Spleen (tissue), 11 donors: Measurements from ENCODE around the gene TSSK3. TPM values are rescaled to one million over a fixed set of nuclear protein-coding genes. Genes with fewer than 3 reads are reported as not detected.

Source experiments
- DNase-seq: peaks from one replicate; pipeline ENCODE4 v3.0.0-alpha.2; 2020
- H3K27ac ChIP-seq, 8 donors: fragments of 200-600 bp; sonication (generic) in 7 of 8; 1 replicate in 4 of 8; 2 replicates in 4 of 8; pipeline versions ENCODE4 v1.5.0 to v1.8.0; 2016 to 2021; ENCODE audit warnings: inconsistent platforms in 4 of 8, mild to moderate bottlenecking in 4 of 8, moderate library complexity in 1 of 8
- H3K27me3 ChIP-seq, 7 donors: fragments of 200-600 bp; sonication (generic) in 6 of 7; replicated peaks in 1 of 7; 1 replicate in 4 of 7; 2 replicates in 3 of 7; pipeline versions ENCODE4 v1.5.0 to v1.8.0; 2016 to 2021; ENCODE audit warnings: inconsistent platforms in 3 of 7, mild to moderate bottlenecking in 1 of 7
- H3K36me3 ChIP-seq, 6 donors: fragments of 200-600 bp; sonication (generic) in 5 of 6; 1 replicate in 4 of 6; 2 replicates in 2 of 6; pipeline versions ENCODE4 v1.5.0 to v1.8.0; 2016 to 2021; ENCODE audit warnings: inconsistent platforms in 2 of 6
- H3K4me1 ChIP-seq, 6 donors: fragments of 200-600 bp; sonication (generic) in 5 of 6; 1 replicate in 3 of 6; 2 replicates in 3 of 6; pipeline versions ENCODE4 v1.5.0 to v1.8.0; 2016 to 2021; ENCODE audit warnings: inconsistent platforms in 3 of 6
- H3K4me3 ChIP-seq, 8 donors: fragments of 200-600 bp; sonication (generic) in 7 of 8; 1 replicate in 4 of 8; 2 replicates in 4 of 8; pipeline versions ENCODE4 v1.5.0 to v1.8.0; 2016 to 2021; ENCODE audit warnings: inconsistent platforms in 4 of 8, mild to moderate bottlenecking in 4 of 8, moderate library complexity in 2 of 8
- H3K9me3 ChIP-seq, 8 donors: fragments of 200-600 bp; sonication (generic) in 7 of 8; 1 replicate in 4 of 8; 2 replicates in 4 of 8; pipeline versions ENCODE4 v1.5.0 to v1.8.0; 2016 to 2021; ENCODE audit warnings: inconsistent platforms in 4 of 8
- POLR2A ChIP-seq, 3 donors: fragments of 450-650 bp; IDR thresholded peaks; one replicate each; pipeline ENCODE4 v1.5.1; 2017; ENCODE audit warnings: antibody characterized with exemption in 3 of 3, mild to moderate bottlenecking in 1 of 3
- POLR2AphosphoS5 ChIP-seq, 3 donors: sonication (generic); formaldehyde crosslinking; IDR thresholded peaks; one replicate each; pipeline ENCODE4 v1.5.1; 2017; ENCODE audit warnings: antibody characterized with exemption in 3 of 3
- WGBS, 5 donors: extraction: QIAGEN DNeasy Blood & Tissue Kit in 3 of 5; methylation state at CpG; one replicate each; pipeline versions ENCODE4 v1.1.5 to v1.1.7; 2013 to 2018; 5-methylcytosine and 5-hydroxymethylcytosine counted together
- intact Hi-C: fragments of 100-400 bp; cut with DNase I; formaldehyde crosslinking; loops from one replicate; pipeline ENCODE4 v1.15.0; 2023; ENCODE audit warnings: low total_unique reads
- polyA plus RNA-seq, 3 donors: library from polyadenylated mRNA; stranded (reverse); fragments of 200-250 nt; gene quantifications; one replicate each; pipeline ENCODE4 v1.2.1, GENCODE V29; 2013
- total RNA-seq, 7 donors: library from RNA; depleted of rRNA in 3 of 7; stranded (reverse); fragments of >200 nt in 3 of 7; fragmentation: NEBNext Ultra II Directional in 4 of 7; extraction: Animal tissue kit (Norgen Biotek cat#: 25700) in 4 of 7; gene quantifications; one replicate each; pipeline versions ENCODE4 v1.1.0 to v1.2.1, GENCODE V29; 2016 to 2021
- TF ChIP-seq, protein P1 (sequence below), 11 experiments: fragments of 200-600 bp in 7 of 11; fragments of 450-650 bp in 4 of 11; sonication (generic) in 4 of 11; IDR thresholded peaks in 8 of 11; conservative IDR thresholded peaks in 3 of 11; 1 replicate in 7 of 11; 2 replicates in 4 of 11; pipeline versions ENCODE4 v1.4.0 to v1.8.0; 2016 to 2021; ENCODE audit warnings: antibody characterized with exemption in 11 of 11, inconsistent platforms in 4 of 11, mild to moderate bottlenecking in 1 of 11
- donor health status: healthy with polysubstance abuse.
- donor health status: DM: no; HTN: no; CAD: no; lungs with moderate emphysema.
- donor health status: DM: no; HTN: no; CAD: no.
- donor health status: Bipolar disorder and iron deficiency.
- donor health status: healthy.
- donor health status: DM: no; HTN: no; CAD: no.
- donor health status: DM: yes; HTN: yes; CAD: no.

TSSK3 gene
- total and polyA plus RNA-seq, 10 donors, result 0.15 to 6.6 (median 2.6) TPM

- H3K9me3 ChIP-seq, result no peaks in the 10 kb centered on the region
- peaks cover 41 to 91% (median 70%) of the 10 kb centered on the region in 6 donors for H3K4me1 ChIP-seq
- peak overlapping the region; percentile 87 to 96 (median 94) for H3K27ac ChIP-seq
- H3K4me3 ChIP-seq, result peak overlapping the region; percentile 47 to 85 (median 54)
- peak in 2 of 3 donors; percentile 50 to 82 for TF ChIP-seq POLR2A (IDR thresholded peaks at IDR 0.05)
- TF ChIP-seq, protein P1, sequence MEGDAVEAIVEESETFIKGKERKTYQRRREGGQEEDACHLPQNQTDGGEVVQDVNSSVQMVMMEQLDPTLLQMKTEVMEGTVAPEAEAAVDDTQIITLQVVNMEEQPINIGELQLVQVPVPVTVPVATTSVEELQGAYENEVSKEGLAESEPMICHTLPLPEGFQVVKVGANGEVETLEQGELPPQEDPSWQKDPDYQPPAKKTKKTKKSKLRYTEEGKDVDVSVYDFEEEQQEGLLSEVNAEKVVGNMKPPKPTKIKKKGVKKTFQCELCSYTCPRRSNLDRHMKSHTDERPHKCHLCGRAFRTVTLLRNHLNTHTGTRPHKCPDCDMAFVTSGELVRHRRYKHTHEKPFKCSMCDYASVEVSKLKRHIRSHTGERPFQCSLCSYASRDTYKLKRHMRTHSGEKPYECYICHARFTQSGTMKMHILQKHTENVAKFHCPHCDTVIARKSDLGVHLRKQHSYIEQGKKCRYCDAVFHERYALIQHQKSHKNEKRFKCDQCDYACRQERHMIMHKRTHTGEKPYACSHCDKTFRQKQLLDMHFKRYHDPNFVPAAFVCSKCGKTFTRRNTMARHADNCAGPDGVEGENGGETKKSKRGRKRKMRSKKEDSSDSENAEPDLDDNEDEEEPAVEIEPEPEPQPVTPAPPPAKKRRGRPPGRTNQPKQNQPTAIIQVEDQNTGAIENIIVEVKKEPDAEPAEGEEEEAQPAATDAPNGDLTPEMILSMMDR (IDR thresholded peaks at IDR 0.05 in 8 of 11, conservative IDR thresholded peaks at IDR 0.05 in 3 of 11), result no peak
- peak; percentile 91 to 96 (median 94) for TF ChIP-seq POLR2AphosphoS5 (IDR thresholded peaks at IDR 0.05)
- 3 to 30% (median 4%) methylated on average over 9 to 75 of the region's 75 CpGs for WGBS, 5 donors
- peak; percentile 99 for DNase-seq
- intact Hi-C loops, result no loop called here
- H3K27me3 ChIP-seq, result no peaks in the 10 kb centered on the region
- H3K36me3 ChIP-seq, result no peaks in the 10 kb centered on the region
Observed at GRCh38 chr1:32351399-32352238, 10.7 kb upstream of the TSSK3 start.

DNA sequence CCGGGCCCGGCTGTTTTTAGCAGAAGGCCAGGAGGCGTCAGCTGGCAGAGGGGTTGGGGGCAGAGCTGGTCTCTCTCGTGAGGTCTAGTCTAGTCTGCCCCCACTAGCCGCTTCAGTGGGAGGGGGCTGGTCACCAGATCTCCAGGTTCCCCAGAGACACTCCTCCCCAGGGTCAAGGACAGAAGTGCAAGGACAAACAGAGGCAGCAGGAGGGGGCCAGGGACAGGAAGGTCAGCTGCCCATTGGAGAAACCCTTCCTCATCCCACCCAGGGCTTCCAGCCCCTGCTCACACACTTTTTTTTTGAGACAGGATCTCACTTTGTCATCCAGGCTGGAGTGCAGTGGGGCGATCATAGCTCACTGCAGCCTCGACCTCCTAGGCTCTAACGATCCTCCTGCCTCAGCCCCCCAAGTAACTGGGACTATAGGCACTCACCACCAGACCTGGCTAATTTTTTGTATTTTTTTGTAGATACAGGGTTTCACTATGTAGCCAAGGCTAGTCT lies 10.0 kb upstream of the TSSK3 start:
- intact Hi-C loops, result no loop called here
- H3K4me1 ChIP-seq, result peaks cover 41 to 85% (median 67%) of the 10 kb centered on the region in 6 donors
- peak overlapping the region; percentile 87 to 96 (median 94) for H3K27ac ChIP-seq

DNA sequence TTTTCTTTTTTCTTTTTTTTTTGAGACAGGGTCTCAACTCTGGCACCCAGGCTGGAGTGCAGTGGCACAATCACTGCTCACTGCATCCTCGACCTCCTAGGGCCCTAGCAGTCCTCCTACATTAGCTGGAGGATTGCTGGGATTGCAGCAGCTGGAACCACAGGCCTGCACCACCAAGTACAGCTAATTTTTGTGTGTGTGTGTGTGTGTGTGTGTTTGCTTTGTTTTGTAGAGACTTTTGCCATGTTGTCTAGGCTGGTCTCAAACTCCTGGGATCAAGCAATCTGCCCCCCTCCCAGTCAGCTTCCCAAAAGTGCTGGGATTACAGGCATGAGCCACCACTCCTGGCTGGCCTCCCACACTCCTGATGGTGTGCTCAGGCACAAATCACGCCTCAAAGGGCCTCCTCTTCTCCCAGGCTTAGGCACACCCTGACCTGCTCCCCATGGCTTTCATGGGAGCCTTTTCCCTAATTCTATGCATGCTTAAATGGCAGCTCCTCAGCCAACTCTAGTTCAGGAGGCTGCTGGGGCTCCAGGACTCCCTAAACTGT lies 9.4 kb upstream of the TSSK3 start:
- peak overlapping the region; percentile 15 to 96 (median 94) for H3K27ac ChIP-seq
- TF ChIP-seq POLR2AphosphoS5 (IDR thresholded peaks at IDR 0.05), result no peak
- TF ChIP-seq, protein P1 (IDR thresholded peaks at IDR 0.05 in 8 of 11, conservative IDR thresholded peaks at IDR 0.05 in 3 of 11), result no peak
- no peak for TF ChIP-seq POLR2A (IDR thresholded peaks at IDR 0.05)
- H3K4me1 ChIP-seq, result peaks cover 41 to 78% (median 64%) of the 10 kb centered on the region in 6 donors
- H3K4me3 ChIP-seq, result peak overlapping the region in 2 of 8 donors; percentile 13 to 64
- DNase-seq, result no peak
- WGBS, 5 donors, result 59 to 84% (median 81%) methylated on average over 2 of the region's 2 CpGs
- no peaks in the 10 kb centered on the region for H3K36me3 ChIP-seq
- H3K27me3 ChIP-seq, result no peaks in the 10 kb centered on the region
- intact Hi-C loops, result no loop called here
- H3K9me3 ChIP-seq, result no peaks in the 10 kb centered on the region

More for the DNA sequence above, 10.0 kb upstream of the TSSK3 start:
- no peak for TF ChIP-seq POLR2A (IDR thresholded peaks at IDR 0.05)
- TF ChIP-seq POLR2AphosphoS5 (IDR thresholded peaks at IDR 0.05), result no peak
- TF ChIP-seq, protein P1 (IDR thresholded peaks at IDR 0.05 in 8 of 11, conservative IDR thresholded peaks at IDR 0.05 in 3 of 11), result no peak
- 43 to 57% (median 49%) methylated on average over 8 of the region's 8 CpGs for WGBS, 5 donors
- H3K27me3 ChIP-seq, result no peaks in the 10 kb centered on the region
- no peak for DNase-seq
- no peaks in the 10 kb centered on the region for H3K36me3 ChIP-seq
- peak overlapping the region; percentile 47 to 85 (median 54) for H3K4me3 ChIP-seq
- no peaks in the 10 kb centered on the region for H3K9me3 ChIP-seq

- peaks cover 39 to 73% (median 60%) of the 10 kb centered on the region in 6 donors for H3K4me1 ChIP-seq
- 40 to 85% (median 68%) methylated on average over 2 of the region's 2 CpGs for WGBS, 5 donors
- no peaks in the 10 kb centered on the region for H3K9me3 ChIP-seq
- intact Hi-C loops, result no loop called here
- H3K36me3 ChIP-seq, result no peaks in the 10 kb centered on the region
- H3K4me3 ChIP-seq, result peak overlapping the region in 1 of 8 donors; percentile 13
- no peak for TF ChIP-seq POLR2A (IDR thresholded peaks at IDR 0.05)
- TF ChIP-seq POLR2AphosphoS5 (IDR thresholded peaks at IDR 0.05), result no peak
- TF ChIP-seq, protein P1 (IDR thresholded peaks at IDR 0.05 in 8 of 11, conservative IDR thresholded peaks at IDR 0.05 in 3 of 11), result no peak
- no peak for DNase-seq
- H3K27me3 ChIP-seq, result no peaks in the 10 kb centered on the region
- H3K27ac ChIP-seq, result peak overlapping the region; percentile 6 to 96 (median 94)
Observed at GRCh38 chr1:32353431-32353830, 8.9 kb upstream of the TSSK3 start.
